ENCODE results near the gene EHD3. TPM values are rescaled to one million over a fixed set of nuclear protein-coding genes. Genes with fewer than 3 reads are reported as not detected.

Gene EHD3
- 2.4 TPM for total RNA-seq
- long read RNA-seq, full-length matches to known transcripts: 2 of 3 reads
- long read RNA-seq, partial matches to known transcripts: 0 of 3 reads
- long read RNA-seq, other reads (novel, unspliced or antisense): 1 of 3 reads

- DNase-seq (ENCODE audit: low spot score): peak; percentile 94
Measured at GRCh38 chr2:31233741-31234682, at the start of gene EHD3. Gene EHD3, plus strand, starts transcription at chr2:31234152. Its CDS starts 470 bp downstream, at chr2:31234622.

- DNase-seq (ENCODE audit: low spot score): peak; percentile 28
Measured at GRCh38 chr2:31187166-31187565, 46.8 kb upstream of the EHD3 start.

GRCh38 chr2:31188131-31188530, 45.8 kb upstream of the EHD3 start:
- no peak for DNase-seq (ENCODE audit: low spot score)

GRCh38 chr2:31189141-31189540, 44.8 kb upstream of the EHD3 start:
- no peak for DNase-seq (ENCODE audit: low spot score)

GRCh38 chr2:31190188-31190587, 43.8 kb upstream of the EHD3 start:
- no peak for DNase-seq (ENCODE audit: low spot score)

GRCh38 chr2:31191931-31192330, 42.0 kb upstream of the EHD3 start:
- no peak for DNase-seq (ENCODE audit: low spot score)

DNA sequence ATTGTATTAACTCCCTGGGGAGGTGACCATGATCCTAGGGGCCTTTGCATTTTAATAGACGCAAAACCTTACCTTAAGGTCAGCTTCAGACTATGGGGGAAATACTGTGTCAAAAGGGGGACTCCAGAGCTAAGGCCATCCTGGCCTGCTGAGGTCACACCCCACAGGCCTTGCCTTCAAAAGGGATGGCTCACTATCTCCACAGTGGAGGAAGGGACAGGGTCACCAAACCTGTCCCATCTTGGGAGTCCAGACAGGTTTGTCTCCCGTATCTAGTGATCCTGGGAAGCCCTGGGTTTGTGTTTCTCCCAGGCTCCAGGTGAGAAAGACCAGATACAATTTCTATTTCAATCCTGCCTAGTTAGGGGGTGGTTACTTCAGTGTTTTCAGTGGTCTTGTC, 41.6 kb upstream of the EHD3 start:
- DNase-seq (ENCODE audit: low spot score): no peak

DNA sequence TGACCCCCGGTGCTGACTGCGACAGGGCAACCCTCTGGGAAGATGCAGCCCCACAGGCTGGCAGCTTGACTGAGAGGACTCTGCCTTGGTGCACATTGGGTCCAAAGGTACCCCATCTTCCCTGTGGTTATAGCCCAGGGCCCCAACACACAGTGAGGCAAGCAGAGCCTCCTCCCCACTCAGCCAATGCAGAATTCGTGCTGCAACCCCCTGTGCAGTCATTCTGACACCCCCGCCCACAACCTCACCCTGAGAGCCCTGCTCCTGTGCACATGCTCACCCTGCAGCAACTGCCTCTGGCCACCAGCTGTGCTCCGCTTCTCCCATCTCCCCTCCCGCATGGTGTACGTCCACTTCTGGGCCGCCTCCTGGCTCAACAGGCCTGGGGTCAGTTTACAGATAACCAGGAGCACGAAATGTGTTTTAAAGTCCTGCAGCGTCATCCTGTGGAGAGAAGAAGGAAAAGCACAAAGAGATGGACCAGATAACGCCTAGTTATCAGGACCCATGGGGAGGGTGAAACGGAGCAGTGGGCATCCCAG, 41.0 kb upstream of the EHD3 start:
- DNase-seq (ENCODE audit: low spot score): no peak

DNA sequence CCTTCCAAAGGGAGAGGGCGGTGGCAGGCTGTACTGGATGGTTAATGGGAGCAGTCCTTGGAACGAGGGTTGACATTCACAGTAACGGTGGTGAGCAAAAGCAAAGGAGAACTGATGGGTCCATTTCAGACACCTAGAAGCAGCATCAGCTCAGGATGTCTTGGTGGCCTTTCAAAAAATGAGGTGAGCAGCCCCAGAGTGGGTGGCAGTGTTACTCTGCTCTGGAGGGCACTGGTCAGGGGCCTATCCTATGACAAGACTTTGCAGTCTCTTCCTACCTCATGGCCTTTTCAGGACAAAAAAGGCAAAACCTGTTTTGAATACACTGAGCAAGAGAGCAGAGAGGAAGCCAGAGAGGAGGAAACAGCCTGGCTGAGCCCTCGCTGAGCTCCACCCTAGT, 40.1 kb upstream of the EHD3 start:
- no peak for DNase-seq (ENCODE audit: low spot score)

DNA sequence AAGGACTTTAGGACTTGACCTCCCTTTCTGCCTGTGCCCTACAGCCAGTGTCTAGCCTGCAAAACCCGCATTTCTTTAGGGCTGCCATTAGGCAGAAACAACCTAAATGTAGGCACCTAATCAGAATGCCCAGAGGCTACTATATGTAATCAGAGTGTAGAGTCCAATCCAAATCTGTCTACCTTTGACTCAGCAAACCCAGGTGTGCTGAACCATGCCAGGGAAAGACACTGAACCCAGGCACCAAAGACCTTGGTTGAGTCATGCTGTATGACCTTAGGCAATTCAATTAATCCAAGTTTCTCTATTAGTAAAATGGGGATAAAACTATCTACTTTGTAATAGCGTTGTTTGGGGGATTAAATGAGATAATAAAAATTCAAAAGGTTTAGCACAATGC, 37.3 kb upstream of the EHD3 start:
- no peak for DNase-seq (ENCODE audit: low spot score)

GRCh38 chr2:31197166-31197565, 36.8 kb upstream of the EHD3 start:
- DNase-seq (ENCODE audit: low spot score): no peak

DNA sequence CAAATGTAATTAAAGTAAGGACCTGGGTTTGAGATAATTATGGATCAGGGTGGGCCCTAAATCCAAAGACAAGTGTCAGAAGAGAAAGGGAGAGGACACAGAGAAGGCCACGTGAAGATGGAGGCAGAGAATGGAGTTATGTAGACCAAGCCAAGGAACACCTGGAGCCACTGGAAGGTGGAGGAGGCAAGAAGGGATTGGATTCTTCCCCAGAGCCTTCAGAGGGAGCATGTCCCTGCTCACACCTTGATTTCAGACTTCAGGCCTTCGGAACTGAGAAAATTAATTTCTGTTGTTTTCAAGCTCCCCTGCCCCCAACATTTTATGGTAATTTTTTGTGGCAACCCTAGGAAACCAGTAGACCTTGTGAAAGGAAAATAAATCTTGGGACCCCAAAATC, 36.3 kb upstream of the EHD3 start:
- DNase-seq (ENCODE audit: low spot score): no peak

- no peak for DNase-seq (ENCODE audit: low spot score)
Measured at GRCh38 chr2:31199206-31199605, 34.7 kb upstream of the EHD3 start.

DNA sequence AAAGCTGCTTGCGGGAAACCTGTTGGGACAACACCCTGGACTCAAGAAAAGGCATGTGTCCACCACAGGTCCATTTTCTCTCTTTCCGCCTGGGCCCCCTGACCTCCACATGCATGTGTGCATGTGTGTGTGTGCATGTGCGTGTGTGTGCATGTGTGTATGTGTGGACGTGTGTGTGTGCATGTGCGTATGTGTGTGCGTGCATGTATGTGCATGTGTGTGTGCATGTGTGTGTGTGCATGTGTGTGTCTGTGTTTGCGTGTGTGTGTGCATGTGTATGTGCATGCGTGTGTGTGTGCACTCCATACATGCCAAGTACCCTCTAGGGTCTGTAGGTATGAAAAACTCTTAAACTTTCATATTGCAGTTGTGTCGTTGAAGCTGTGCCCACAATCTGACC, 33.0 kb upstream of the EHD3 start:
- no peak for DNase-seq (ENCODE audit: low spot score)

GRCh38 chr2:31202041-31202440, 31.9 kb upstream of the EHD3 start:
- DNase-seq (ENCODE audit: low spot score): no peak

DNA sequence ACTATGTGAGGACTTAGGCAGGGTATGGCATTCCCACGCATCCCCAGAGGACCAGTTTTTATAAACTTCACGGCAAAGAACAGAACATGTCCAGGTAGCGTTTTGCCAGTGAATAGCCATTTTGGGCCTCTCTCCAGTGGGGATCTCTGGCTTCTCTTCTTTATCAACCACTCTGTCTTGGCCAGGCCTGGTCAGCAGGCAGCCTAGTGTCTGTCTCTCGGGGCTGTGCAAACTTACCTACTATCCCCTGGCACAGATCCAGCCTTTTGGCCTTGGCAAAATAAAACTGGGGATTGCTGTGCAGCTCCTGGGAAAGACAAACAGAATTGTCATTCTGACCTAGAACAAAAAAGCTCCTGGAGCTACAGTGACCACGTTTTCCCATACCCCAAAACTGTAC, 31.1 kb upstream of the EHD3 start:
- DNase-seq (ENCODE audit: low spot score): no peak

GRCh38 chr2:31203916-31204315, 30.0 kb upstream of the EHD3 start:
- no peak for DNase-seq (ENCODE audit: low spot score)

DNA sequence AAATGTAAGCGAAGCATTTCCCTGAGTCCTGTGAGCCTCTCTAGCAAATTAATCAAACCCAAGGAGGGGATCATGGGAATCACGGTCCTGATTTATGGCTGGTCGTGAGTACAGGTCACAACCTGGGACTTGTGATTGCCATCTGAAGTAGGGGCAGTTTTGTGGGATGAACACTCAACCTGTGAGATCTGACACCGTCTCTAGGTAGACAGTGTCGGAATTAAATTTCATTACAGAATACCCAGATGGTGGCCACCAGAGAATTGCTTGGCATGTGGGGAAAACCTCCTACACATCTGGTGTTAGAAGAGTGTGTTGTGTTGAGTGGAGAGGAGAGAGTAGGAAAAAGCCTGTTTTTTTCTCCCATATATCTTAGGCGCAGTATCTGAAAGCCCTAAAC, 29.2 kb upstream of the EHD3 start:
- no peak for DNase-seq (ENCODE audit: low spot score)

- no peak for DNase-seq (ENCODE audit: low spot score)
Measured at GRCh38 chr2:31205186-31205585, 28.8 kb upstream of the EHD3 start.

DNA sequence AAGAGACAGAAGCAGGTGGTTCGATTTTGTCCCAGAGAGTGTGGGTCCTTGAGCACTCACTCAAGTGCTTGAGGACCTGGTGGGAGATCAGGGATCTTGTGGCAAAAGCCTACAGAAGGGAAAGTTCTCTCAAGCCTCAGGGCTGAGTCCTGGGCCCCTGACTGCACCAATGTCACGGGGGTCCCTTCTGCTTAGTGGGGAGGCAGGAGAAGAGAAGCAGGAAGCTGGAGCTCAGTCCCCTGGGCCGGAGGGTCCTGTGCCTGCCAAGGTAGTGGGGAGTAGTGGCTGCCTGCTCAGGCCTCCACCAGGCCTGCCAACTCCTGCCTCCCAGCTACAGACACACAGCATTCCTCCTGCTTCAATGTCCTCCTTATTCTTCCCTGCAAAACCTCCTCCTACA, 28.3 kb upstream of the EHD3 start:
- DNase-seq (ENCODE audit: low spot score): no peak

- DNase-seq (ENCODE audit: low spot score): no peak
Measured at GRCh38 chr2:31207790-31208189, 26.2 kb upstream of the EHD3 start.

GRCh38 chr2:31208240-31208639, 25.7 kb upstream of the EHD3 start:
- no peak for DNase-seq (ENCODE audit: low spot score)

Measured in mesenteric fat pad (tissue), 1 donor.